Measurements from ENCODE around the gene LMAN2.

The LMAN2 gene

DNA sequence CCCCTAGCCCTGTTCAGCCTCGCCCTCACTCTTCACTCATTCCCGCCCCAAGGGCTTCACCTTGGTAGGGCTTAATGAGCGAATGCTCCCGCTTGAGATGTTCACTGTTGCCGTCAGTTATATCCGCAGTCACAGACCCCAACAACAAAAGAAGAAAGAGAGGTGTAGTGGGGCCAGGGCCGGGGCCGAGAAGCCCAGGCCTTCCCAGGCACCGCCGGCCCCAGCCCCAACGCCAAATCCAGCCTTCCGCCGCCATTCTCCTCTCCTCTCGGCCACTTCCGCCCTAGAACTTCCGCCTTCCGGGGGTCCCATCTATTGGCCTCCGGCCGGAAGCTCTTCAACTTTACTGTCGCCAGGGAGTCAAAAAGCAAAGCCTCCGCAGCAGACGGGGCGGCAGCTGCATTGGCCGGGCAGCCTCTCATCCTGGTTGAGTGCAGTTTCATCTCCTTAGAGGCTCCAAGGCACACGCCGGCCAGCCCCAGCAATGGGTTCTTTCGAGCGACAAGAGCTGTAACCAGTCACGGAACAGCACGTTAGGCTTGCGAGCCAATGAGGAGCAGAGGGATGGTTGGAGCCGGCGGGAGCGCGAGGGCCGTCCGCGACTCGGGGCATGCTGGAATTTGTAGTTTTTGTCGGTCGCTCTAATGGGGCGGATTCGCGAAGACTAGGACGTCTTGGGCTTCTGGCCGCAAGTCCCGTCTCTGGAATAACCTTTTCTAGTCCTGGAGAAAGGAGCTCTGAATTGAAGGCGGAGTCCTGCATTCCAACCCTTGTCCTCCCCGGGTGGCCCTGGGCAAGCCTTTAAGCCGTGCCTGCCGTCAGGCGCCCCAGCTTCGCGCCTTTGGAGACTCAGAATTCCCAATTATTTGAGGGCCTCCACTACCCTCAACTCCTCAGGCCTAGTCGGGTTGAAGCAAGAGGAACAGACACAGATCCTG, at the start of gene LMAN2 (continued):
- TF ChIP-seq, protein P1, sequence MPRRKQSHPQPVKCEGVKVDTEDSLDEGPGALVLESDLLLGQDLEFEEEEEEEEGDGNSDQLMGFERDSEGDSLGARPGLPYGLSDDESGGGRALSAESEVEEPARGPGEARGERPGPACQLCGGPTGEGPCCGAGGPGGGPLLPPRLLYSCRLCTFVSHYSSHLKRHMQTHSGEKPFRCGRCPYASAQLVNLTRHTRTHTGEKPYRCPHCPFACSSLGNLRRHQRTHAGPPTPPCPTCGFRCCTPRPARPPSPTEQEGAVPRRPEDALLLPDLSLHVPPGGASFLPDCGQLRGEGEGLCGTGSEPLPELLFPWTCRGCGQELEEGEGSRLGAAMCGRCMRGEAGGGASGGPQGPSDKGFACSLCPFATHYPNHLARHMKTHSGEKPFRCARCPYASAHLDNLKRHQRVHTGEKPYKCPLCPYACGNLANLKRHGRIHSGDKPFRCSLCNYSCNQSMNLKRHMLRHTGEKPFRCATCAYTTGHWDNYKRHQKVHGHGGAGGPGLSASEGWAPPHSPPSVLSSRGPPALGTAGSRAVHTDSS (tag by site-specific recombination; IDR thresholded peaks at IDR 0.05), result 0 out of 2 replicates have a peak, but pooled peaks have one; percentile 23
- TF ChIP-seq ZEB2 (tag by site-specific recombination; IDR thresholded peaks at IDR 0.05), result peak; percentile 88
- TF ChIP-seq, protein P2, sequence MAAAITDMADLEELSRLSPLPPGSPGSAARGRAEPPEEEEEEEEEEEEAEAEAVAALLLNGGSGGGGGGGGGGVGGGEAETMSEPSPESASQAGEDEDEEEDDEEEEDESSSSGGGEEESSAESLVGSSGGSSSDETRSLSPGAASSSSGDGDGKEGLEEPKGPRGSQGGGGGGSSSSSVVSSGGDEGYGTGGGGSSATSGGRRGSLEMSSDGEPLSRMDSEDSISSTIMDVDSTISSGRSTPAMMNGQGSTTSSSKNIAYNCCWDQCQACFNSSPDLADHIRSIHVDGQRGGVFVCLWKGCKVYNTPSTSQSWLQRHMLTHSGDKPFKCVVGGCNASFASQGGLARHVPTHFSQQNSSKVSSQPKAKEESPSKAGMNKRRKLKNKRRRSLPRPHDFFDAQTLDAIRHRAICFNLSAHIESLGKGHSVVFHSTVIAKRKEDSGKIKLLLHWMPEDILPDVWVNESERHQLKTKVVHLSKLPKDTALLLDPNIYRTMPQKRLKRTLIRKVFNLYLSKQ (tag by site-specific recombination; IDR thresholded peaks at IDR 0.05; ENCODE audit: borderline replicate concordance), result no peak
- no peak for TF ChIP-seq ZNF555 (tag by site-specific recombination; conservative IDR thresholded peaks at IDR 0.05)
- TF ChIP-seq YY2 (tag by site-specific recombination; IDR thresholded peaks at IDR 0.05), result peak; percentile 92
- TF ChIP-seq ZFHX2 (tag by site-specific recombination; conservative IDR thresholded peaks at IDR 0.05), result no peak
- peak; percentile 62 for TF ChIP-seq TRIM28 (IDR thresholded peaks at IDR 0.05; ENCODE audit: borderline replicate concordance, low read length)
- TF ChIP-seq, protein P3, sequence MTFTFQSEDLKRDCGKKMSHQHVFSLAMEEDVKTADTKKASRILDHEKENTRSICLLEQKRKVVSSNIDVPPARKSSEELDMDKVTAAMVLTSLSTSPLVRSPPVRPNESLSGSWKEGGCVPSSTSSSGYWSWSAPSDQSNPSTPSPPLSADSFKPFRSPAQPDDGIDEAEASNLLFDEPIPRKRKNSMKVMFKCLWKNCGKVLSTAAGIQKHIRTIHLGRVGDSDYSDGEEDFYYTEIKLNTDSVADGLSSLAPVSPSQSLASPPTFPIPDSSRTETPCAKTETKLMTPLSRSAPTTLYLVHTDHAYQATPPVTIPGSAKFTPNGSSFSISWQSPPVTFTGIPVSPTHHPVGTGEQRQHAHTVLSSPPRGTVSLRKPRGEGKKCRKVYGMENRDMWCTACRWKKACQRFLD (tag by site-specific recombination; IDR thresholded peaks at IDR 0.05), result no peak
- peak; percentile 98 for TF ChIP-seq ZNF2 (tag by site-specific recombination; IDR thresholded peaks at IDR 0.05)
- TF ChIP-seq, protein P4, sequence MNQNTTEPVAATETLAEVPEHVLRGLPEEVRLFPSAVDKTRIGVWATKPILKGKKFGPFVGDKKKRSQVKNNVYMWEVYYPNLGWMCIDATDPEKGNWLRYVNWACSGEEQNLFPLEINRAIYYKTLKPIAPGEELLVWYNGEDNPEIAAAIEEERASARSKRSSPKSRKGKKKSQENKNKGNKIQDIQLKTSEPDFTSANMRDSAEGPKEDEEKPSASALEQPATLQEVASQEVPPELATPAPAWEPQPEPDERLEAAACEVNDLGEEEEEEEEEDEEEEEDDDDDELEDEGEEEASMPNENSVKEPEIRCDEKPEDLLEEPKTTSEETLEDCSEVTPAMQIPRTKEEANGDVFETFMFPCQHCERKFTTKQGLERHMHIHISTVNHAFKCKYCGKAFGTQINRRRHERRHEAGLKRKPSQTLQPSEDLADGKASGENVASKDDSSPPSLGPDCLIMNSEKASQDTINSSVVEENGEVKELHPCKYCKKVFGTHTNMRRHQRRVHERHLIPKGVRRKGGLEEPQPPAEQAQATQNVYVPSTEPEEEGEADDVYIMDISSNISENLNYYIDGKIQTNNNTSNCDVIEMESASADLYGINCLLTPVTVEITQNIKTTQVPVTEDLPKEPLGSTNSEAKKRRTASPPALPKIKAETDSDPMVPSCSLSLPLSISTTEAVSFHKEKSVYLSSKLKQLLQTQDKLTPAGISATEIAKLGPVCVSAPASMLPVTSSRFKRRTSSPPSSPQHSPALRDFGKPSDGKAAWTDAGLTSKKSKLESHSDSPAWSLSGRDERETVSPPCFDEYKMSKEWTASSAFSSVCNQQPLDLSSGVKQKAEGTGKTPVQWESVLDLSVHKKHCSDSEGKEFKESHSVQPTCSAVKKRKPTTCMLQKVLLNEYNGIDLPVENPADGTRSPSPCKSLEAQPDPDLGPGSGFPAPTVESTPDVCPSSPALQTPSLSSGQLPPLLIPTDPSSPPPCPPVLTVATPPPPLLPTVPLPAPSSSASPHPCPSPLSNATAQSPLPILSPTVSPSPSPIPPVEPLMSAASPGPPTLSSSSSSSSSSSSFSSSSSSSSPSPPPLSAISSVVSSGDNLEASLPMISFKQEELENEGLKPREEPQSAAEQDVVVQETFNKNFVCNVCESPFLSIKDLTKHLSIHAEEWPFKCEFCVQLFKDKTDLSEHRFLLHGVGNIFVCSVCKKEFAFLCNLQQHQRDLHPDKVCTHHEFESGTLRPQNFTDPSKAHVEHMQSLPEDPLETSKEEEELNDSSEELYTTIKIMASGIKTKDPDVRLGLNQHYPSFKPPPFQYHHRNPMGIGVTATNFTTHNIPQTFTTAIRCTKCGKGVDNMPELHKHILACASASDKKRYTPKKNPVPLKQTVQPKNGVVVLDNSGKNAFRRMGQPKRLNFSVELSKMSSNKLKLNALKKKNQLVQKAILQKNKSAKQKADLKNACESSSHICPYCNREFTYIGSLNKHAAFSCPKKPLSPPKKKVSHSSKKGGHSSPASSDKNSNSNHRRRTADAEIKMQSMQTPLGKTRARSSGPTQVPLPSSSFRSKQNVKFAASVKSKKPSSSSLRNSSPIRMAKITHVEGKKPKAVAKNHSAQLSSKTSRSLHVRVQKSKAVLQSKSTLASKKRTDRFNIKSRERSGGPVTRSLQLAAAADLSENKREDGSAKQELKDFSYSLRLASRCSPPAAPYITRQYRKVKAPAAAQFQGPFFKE (tag by site-specific recombination; IDR thresholded peaks at IDR 0.05; ENCODE audit: borderline replicate concordance), result no peak
- TF ChIP-seq SETDB1 (IDR thresholded peaks at IDR 0.05; ENCODE audit: insufficient read length, low read length), result no peak
- peak; percentile 76 for TF ChIP-seq ZFP37 (tag by site-specific recombination; IDR thresholded peaks at IDR 0.05)
- TF ChIP-seq SP7 (tag by site-specific recombination; IDR thresholded peaks at IDR 0.05), result peak; percentile 88
- TF ChIP-seq ZNF473 (tag by site-specific recombination; IDR thresholded peaks at IDR 0.05), result no peak
- TF ChIP-seq, protein P5, sequence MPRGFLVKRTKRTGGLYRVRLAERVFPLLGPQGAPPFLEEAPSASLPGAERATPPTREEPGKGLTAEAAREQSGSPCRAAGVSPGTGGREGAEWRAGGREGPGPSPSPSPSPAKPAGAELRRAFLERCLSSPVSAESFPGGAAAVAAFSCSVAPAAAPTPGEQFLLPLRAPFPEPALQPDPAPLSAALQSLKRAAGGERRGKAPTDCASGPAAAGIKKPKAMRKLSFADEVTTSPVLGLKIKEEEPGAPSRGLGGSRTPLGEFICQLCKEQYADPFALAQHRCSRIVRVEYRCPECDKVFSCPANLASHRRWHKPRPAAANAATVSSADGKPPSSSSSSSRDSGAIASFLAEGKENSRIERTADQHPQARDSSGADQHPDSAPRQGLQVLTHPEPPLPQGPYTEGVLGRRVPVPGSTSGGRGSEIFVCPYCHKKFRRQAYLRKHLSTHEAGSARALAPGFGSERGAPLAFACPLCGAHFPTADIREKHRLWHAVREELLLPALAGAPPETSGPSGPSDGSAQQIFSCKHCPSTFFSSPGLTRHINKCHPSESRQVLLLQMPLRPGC (tag by site-specific recombination; IDR thresholded peaks at IDR 0.05), result peak; percentile 75; the same call in 1 of the 2 replicates
- TF ChIP-seq ZBTB1 (tag by site-specific recombination; IDR thresholded peaks at IDR 0.05), result peak; percentile 84; the same call in 1 of the 2 replicates
- TF ChIP-seq ZNF24 (tag by site-specific recombination; IDR thresholded peaks at IDR 0.05), result peak; percentile 78; the same call in 1 of the 2 replicates
- TF ChIP-seq ZBTB8A (tag by site-specific recombination; IDR thresholded peaks at IDR 0.05), result peak; percentile 47; the same call in 1 of the 2 replicates
- TF ChIP-seq ZNF155 (tag by site-specific recombination; IDR thresholded peaks at IDR 0.05), result no peak
- 0 out of 2 replicates have a peak, but pooled peaks have one; percentile 35 for TF ChIP-seq ZBTB7A (tag by site-specific recombination; IDR thresholded peaks at IDR 0.05; ENCODE audit: low read depth)
- peak; percentile 38; the same call in 1 of the 2 replicates for TF ChIP-seq ZNF600 (tag by site-specific recombination; IDR thresholded peaks at IDR 0.05)
- TF ChIP-seq, protein P6, sequence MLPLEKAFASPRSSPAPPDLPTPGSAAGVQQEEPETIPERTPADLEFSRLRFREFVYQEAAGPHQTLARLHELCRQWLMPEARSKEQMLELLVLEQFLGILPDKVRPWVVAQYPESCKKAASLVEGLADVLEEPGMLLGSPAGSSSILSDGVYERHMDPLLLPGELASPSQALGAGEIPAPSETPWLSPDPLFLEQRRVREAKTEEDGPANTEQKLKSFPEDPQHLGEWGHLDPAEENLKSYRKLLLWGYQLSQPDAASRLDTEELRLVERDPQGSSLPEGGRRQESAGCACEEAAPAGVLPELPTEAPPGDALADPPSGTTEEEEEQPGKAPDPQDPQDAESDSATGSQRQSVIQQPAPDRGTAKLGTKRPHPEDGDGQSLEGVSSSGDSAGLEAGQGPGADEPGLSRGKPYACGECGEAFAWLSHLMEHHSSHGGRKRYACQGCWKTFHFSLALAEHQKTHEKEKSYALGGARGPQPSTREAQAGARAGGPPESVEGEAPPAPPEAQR (tag by site-specific recombination; IDR thresholded peaks at IDR 0.05), result no peak; the same call in 1 of the 2 replicates
- TF ChIP-seq WT1 (tag by site-specific recombination; IDR thresholded peaks at IDR 0.05), result 0 out of 2 replicates have a peak, but pooled peaks have one; percentile 32
